Liver (tissue), 9 donors: Measurements from ENCODE around the gene KIF2C. TPM values are rescaled to one million over a fixed set of nuclear protein-coding genes. Genes with fewer than 3 reads are reported as not detected.

Experiments
- DNase-seq: peaks from one replicate; pipeline ENCODE4 v3.0.0-alpha.2; 2017; ENCODE audit warnings: low spot score
- H3K27ac ChIP-seq, 2 donors: one replicate each; pipeline ENCODE4 v1.7.0; 2013; ENCODE audit warnings: inconsistent platforms in 2 of 2, low read length in 2 of 2, control low read depth in 1 of 2, low read depth in 1 of 2, mild to moderate bottlenecking in 1 of 2
- H3K27me3 ChIP-seq, 4 donors: one replicate each; pipeline versions ENCODE4 v1.6.1 to v1.7.0; 2013; ENCODE audit warnings: low read length in 3 of 4, inconsistent platforms in 1 of 4, mild to moderate bottlenecking in 1 of 4, moderate library complexity in 1 of 4; ENCODE audit not compliant: control insufficient read depth in 4 of 4, insufficient read depth in 4 of 4
- H3K36me3 ChIP-seq, 4 donors: one replicate each; pipeline versions ENCODE4 v1.6.1 to v1.7.0; 2013; ENCODE audit warnings: low read length in 3 of 4, mild to moderate bottlenecking in 3 of 4, low read depth in 1 of 4, moderate library complexity in 1 of 4; ENCODE audit not compliant: control insufficient read depth in 4 of 4, insufficient read depth in 3 of 4
- H3K4me1 ChIP-seq, 4 donors: one replicate each; pipeline versions ENCODE4 v1.6.1 to v1.7.0; 2013; ENCODE audit warnings: low read length in 3 of 4, mild to moderate bottlenecking in 3 of 4, moderate library complexity in 1 of 4; ENCODE audit not compliant: control insufficient read depth in 4 of 4, insufficient read depth in 4 of 4
- H3K4me3 ChIP-seq, 3 donors: one replicate each; pipeline versions ENCODE4 v1.6.1 to v1.7.0; 2013; ENCODE audit warnings: low read length in 3 of 3, control low read depth in 1 of 3, low read depth in 1 of 3, mild to moderate bottlenecking in 1 of 3
- H3K9ac ChIP-seq, 2 donors: one replicate each; pipeline ENCODE4 v1.7.0; 2013; ENCODE audit warnings: low read length in 2 of 2, mild to moderate bottlenecking in 2 of 2, moderate library complexity in 2 of 2, control low read depth in 1 of 2, low read depth in 1 of 2
- H3K9me3 ChIP-seq, 4 donors: one replicate each; pipeline versions ENCODE4 v1.6.1 to v1.7.0; 2013; ENCODE audit warnings: low read length in 3 of 4; ENCODE audit not compliant: control insufficient read depth in 4 of 4
- ATF3 ChIP-seq: IDR thresholded peaks from 2 replicates; pipeline ENCODE4 v1.6.1; 2016; ENCODE audit warnings: antibody characterized with exemption
- CTCF ChIP-seq: fragments of 150-350 bp; IDR thresholded peaks from 2 replicates; pipeline ENCODE4 v1.5.1; 2017; ENCODE audit warnings: improper control_type of control experiment, low read depth, low read length; ENCODE audit not compliant: missing input control
- EGR1 ChIP-seq, 2 donors: IDR thresholded peaks; 2 replicates each; pipeline ENCODE4 v1.6.1; 2016 to 2018; ENCODE audit warnings: antibody characterized with exemption in 2 of 2, low read depth in 2 of 2
- FOXA1 ChIP-seq: IDR thresholded peaks from 2 replicates; pipeline ENCODE4 v1.6.1; 2016; ENCODE audit warnings: antibody characterized with exemption
- GABPA ChIP-seq, 2 donors: IDR thresholded peaks in 1 of 2; conservative IDR thresholded peaks in 1 of 2; 2 replicates each; pipeline ENCODE4 v1.6.1; 2016; ENCODE audit warnings: antibody characterized with exemption in 2 of 2, mild to moderate bottlenecking in 1 of 2, moderate library complexity in 1 of 2
- HNF4A ChIP-seq, 2 donors: conservative IDR thresholded peaks; 2 replicates each; pipeline ENCODE4 v1.6.1; 2016; ENCODE audit warnings: antibody characterized with exemption in 2 of 2, mild to moderate bottlenecking in 2 of 2
- JUND ChIP-seq, 2 donors: IDR thresholded peaks; 2 replicates each; pipeline ENCODE4 v1.6.1; 2016; ENCODE audit warnings: antibody characterized with exemption in 2 of 2
- NR2F2 ChIP-seq: IDR thresholded peaks from 2 replicates; pipeline ENCODE4 v1.6.1; 2016; ENCODE audit warnings: antibody characterized with exemption
- RAD21 ChIP-seq, 2 donors: IDR thresholded peaks; 2 replicates each; pipeline ENCODE4 v1.6.1; 2016; ENCODE audit warnings: antibody characterized with exemption in 2 of 2, mild to moderate bottlenecking in 2 of 2
- REST ChIP-seq: IDR thresholded peaks from 2 replicates; pipeline ENCODE4 v1.6.1; 2016; ENCODE audit warnings: antibody characterized with exemption, mild to moderate bottlenecking
- RXRA ChIP-seq, 2 donors: IDR thresholded peaks; 2 replicates each; pipeline ENCODE4 v1.6.1; 2017 to 2018; ENCODE audit warnings: antibody characterized with exemption in 2 of 2, mild to moderate bottlenecking in 1 of 2
- SP1 ChIP-seq: IDR thresholded peaks from 2 replicates; pipeline ENCODE4 v1.6.1; 2018; ENCODE audit warnings: antibody characterized with exemption, mild to moderate bottlenecking
- YY1 ChIP-seq: IDR thresholded peaks from 2 replicates; pipeline ENCODE4 v1.6.1; 2016; ENCODE audit warnings: antibody characterized with exemption, mild to moderate bottlenecking
- WGBS: extraction: QIAGEN DNeasy Blood & Tissue Kit; methylation state at CpG from one replicate; pipeline ENCODE4 v1.1.7; 2013; 5-methylcytosine and 5-hydroxymethylcytosine counted together
- polyA plus RNA-seq, 2 donors: library from polyadenylated mRNA; stranded (reverse) in 1 of 2; unstranded in 1 of 2; fragments of 200-250 nt in 1 of 2; fragments of >200 nt in 1 of 2; fragmentation: Nextera tagmentation in 1 of 2; extraction: Ambion mirVana in 1 of 2; gene quantifications; one replicate each; pipeline versions ENCODE4 v1.2.1 to v1.2.3, GENCODE V29; 2013 to 2015
- total RNA-seq, 2 donors: library from RNA; depleted of rRNA; stranded (reverse); fragments of >200 nt; gene quantifications; one replicate each; pipeline ENCODE4 v1.2.3, GENCODE V29; 2014
- TF ChIP-seq, protein P1 (sequence below): IDR thresholded peaks from 2 replicates; pipeline ENCODE4 v1.6.1; 2016; ENCODE audit warnings: antibody characterized with exemption
- donor health status: healthy.
- donor health status: healthy.
- donor health status: healthy.
- donor health status: healthy.
- donor health status: healthy.

KIF2C gene
- total and polyA plus RNA-seq, 4 donors: 0.17 to 26.7 (median 0.73) TPM

GRCh38 chr1:44707112-44707881 is 32.3 kb upstream of the KIF2C start:
- H3K4me1 ChIP-seq: peaks cover 0 to 7% (median 1%) of the 10 kb centered on the region in 4 donors
- peaks cover 0 to 2% (median 0%) of the 10 kb centered on the region in 4 donors for H3K9me3 ChIP-seq
- 92% methylated on average over 6 of the region's 6 CpGs for WGBS
- TF ChIP-seq, protein P1, sequence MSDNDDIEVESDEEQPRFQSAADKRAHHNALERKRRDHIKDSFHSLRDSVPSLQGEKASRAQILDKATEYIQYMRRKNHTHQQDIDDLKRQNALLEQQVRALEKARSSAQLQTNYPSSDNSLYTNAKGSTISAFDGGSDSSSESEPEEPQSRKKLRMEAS: no peak
- TF ChIP-seq ATF3: no peak
- no peak for TF ChIP-seq REST
- no peaks in the 10 kb centered on the region for H3K27me3 ChIP-seq
- H3K4me3 ChIP-seq: no peak overlapping the region
- no peak overlapping the region for H3K9ac ChIP-seq
- H3K36me3 ChIP-seq: no peaks in the 10 kb centered on the region
- no peak for DNase-seq
- H3K27ac ChIP-seq: no peak overlapping the region

- H3K36me3 ChIP-seq: no peaks in the 10 kb centered on the region
- peaks cover 0 to 2% (median 0%) of the 10 kb centered on the region in 4 donors for H3K9me3 ChIP-seq
- WGBS: 60% methylated on average over 15 of the region's 15 CpGs
- H3K27ac ChIP-seq: no peak overlapping the region
- H3K9ac ChIP-seq: no peak overlapping the region
- no peak overlapping the region for H3K4me3 ChIP-seq
- no peak for DNase-seq
- peaks cover 0 to 7% (median 1%) of the 10 kb centered on the region in 4 donors for H3K4me1 ChIP-seq
- TF ChIP-seq EGR1 (IDR thresholded peaks at IDR 0.05; ENCODE audit: low read depth in 2 of 2): no peak
- no peak for TF ChIP-seq FOXA1
- peak; percentile 38 to 40 for TF ChIP-seq HNF4A (conservative IDR thresholded peaks at IDR 0.05)
- peak; percentile 31 for TF ChIP-seq CTCF
- TF ChIP-seq JUND (IDR thresholded peaks at IDR 0.05): no peak
- peak; percentile 34 for TF ChIP-seq SP1
- peak; percentile 41 to 54 for TF ChIP-seq RXRA (IDR thresholded peaks at IDR 0.05)
- TF ChIP-seq YY1: no peak
- TF ChIP-seq NR2F2: no peak
- no peak for TF ChIP-seq ATF3
- TF ChIP-seq REST: no peak
- TF ChIP-seq RAD21 (IDR thresholded peaks at IDR 0.05): peak; percentile 38 to 42
- TF ChIP-seq, protein P1: no peak
- TF ChIP-seq GABPA (IDR thresholded peaks at IDR 0.05 in 1 of 2, conservative IDR thresholded peaks at IDR 0.05 in 1 of 2): no peak
- H3K27me3 ChIP-seq: no peaks in the 10 kb centered on the region
Observed at GRCh38 chr1:44707959-44708831, 31.4 kb upstream of the KIF2C start.
